Esophagus squamous epithelium (tissue), 4 donors: ENCODE measurements around the gene TMEM272.

ENCODE experiments used
- CTCF ChIP-seq, 6 experiments: fragments of 450-650 bp in 4 of 6; fragments of 200-600 bp in 2 of 6; sonication (generic) in 2 of 6; IDR thresholded peaks; one replicate each; pipeline ENCODE4 v1.5.1; 2016 to 2019; ENCODE audit warnings: antibody characterized with exemption in 6 of 6, mild to moderate bottlenecking in 4 of 6, moderate library complexity in 4 of 6
- POLR2A ChIP-seq, 4 donors: fragments of 450-650 bp; IDR thresholded peaks; one replicate each; pipeline ENCODE4 v1.6.1; 2017; ENCODE audit warnings: antibody characterized with exemption in 4 of 4, mild to moderate bottlenecking in 4 of 4, moderate library complexity in 3 of 4

- TF ChIP-seq CTCF (IDR thresholded peaks at IDR 0.05) (no peak), POLR2A (IDR thresholded peaks at IDR 0.05) (no peak)
Observed at GRCh38 chr13:51881296-51881695, 36.3 kb upstream of the TMEM272 start.
